ENCODE data around the gene ADAMTSL4.

ADAMTSL4 gene

GRCh38 chr1:150511985-150512660 lies 37.1 kb upstream of the ADAMTSL4 start:
- Histone ChIP-seq H3K36me3 (ENCODE audit: control insufficient read depth, insufficient read depth, low read length) (no peaks in the 10 kb centered on the region; the same call in none of the 2 replicates), H3K4me3 (replicated peaks; ENCODE audit: low read depth, low read length) (no peak overlapping the region), H3K27me3 (replicated peaks; ENCODE audit: control insufficient read depth, insufficient read depth, low read length) (no peaks in the 10 kb centered on the region)
- TF ChIP-seq CTCF (IDR thresholded peaks at IDR 0.05; ENCODE audit: insufficient read depth, low read length, poor library complexity, severe bottlenecking): no peak
- DNase-seq (ENCODE audit: extremely low read depth, insufficient read length): no peak

- no peak for DNase-seq (ENCODE audit: extremely low read depth, insufficient read length)
- no peak overlapping the region for H3K4me3 ChIP-seq (replicated peaks; ENCODE audit: low read depth, low read length)
- no peaks in the 10 kb centered on the region for H3K27me3 ChIP-seq (replicated peaks; ENCODE audit: control insufficient read depth, insufficient read depth, low read length)
- no peaks in the 10 kb centered on the region; the same call in none of the 2 replicates for H3K36me3 ChIP-seq (ENCODE audit: control insufficient read depth, insufficient read depth, low read length)
- TF ChIP-seq CTCF (IDR thresholded peaks at IDR 0.05; ENCODE audit: insufficient read depth, low read length, poor library complexity, severe bottlenecking): no peak
These were observed 36.4 kb upstream of the ADAMTSL4 start for GRCh38 chr1:150512846-150513245.

DNA sequence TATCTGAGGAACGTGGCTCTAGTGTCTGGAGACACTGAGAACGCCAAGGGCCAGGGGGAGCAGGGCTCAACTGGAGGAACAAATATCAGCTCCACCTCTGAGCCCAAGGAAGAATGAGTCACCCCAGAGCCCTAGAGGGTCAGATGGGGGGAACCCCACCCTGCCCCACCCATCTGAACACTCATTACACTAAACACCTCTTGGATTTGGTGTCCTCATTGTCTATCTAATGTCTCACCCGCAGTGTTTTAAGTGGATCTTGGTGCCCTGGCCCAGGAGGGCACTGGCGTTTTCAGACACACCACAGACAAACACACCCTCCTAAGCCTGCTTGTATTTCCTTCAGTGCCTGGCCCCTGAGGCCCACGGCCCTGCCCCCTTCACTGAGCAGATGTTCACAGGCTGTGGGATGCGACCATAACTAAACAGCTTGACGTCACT lies 35.8 kb upstream of the ADAMTSL4 start:
- no peak for DNase-seq (ENCODE audit: extremely low read depth, insufficient read length)
- H3K27me3 ChIP-seq (replicated peaks; ENCODE audit: control insufficient read depth, insufficient read depth, low read length): no peaks in the 10 kb centered on the region
- no peak overlapping the region for H3K4me3 ChIP-seq (replicated peaks; ENCODE audit: low read depth, low read length)
- no peak for TF ChIP-seq CTCF (IDR thresholded peaks at IDR 0.05; ENCODE audit: insufficient read depth, low read length, poor library complexity, severe bottlenecking)
- no peaks in the 10 kb centered on the region; the same call in none of the 2 replicates for H3K36me3 ChIP-seq (ENCODE audit: control insufficient read depth, insufficient read depth, low read length)

- no peak for DNase-seq (ENCODE audit: extremely low read depth, insufficient read length)
- H3K4me3 ChIP-seq (replicated peaks; ENCODE audit: low read depth, low read length): no peak overlapping the region
These were observed 34.9 kb upstream of the ADAMTSL4 start for GRCh38 chr1:150514260-150514659.

GRCh38 chr1:150514913-150515327 lies 34.3 kb upstream of the ADAMTSL4 start:
- no peak for DNase-seq (ENCODE audit: extremely low read depth, insufficient read length)
- Histone ChIP-seq H3K4me3 (replicated peaks; ENCODE audit: low read depth, low read length) (peak overlapping the region; percentile 68), H3K36me3 (ENCODE audit: control insufficient read depth, insufficient read depth, low read length) (no peaks in the 10 kb centered on the region; the same call in none of the 2 replicates), H3K27me3 (replicated peaks; ENCODE audit: control insufficient read depth, insufficient read depth, low read length) (no peaks in the 10 kb centered on the region)
- TF ChIP-seq CTCF (IDR thresholded peaks at IDR 0.05; ENCODE audit: insufficient read depth, low read length, poor library complexity, severe bottlenecking): no peak

More at GRCh38 chr1:150514260-150514659, 34.9 kb upstream of the ADAMTSL4 start:
- TF ChIP-seq CTCF (IDR thresholded peaks at IDR 0.05; ENCODE audit: insufficient read depth, low read length, poor library complexity, severe bottlenecking): no peak
- Histone ChIP-seq H3K36me3 (ENCODE audit: control insufficient read depth, insufficient read depth, low read length) (no peaks in the 10 kb centered on the region; the same call in none of the 2 replicates), H3K27me3 (replicated peaks; ENCODE audit: control insufficient read depth, insufficient read depth, low read length) (no peaks in the 10 kb centered on the region)

All from GM06990 (cell line).